ENCODE data around the gene BRSK1. TPM values are rescaled to one million over a fixed set of nuclear protein-coding genes. Genes with fewer than 3 reads are reported as not detected.

The BRSK1 gene
- total RNA-seq = 6.5 TPM
- polyA plus RNA-seq (ENCODE audit: insufficient read depth, low read depth, low replicate concordance) = 1.4 TPM
- long read RNA-seq, donor 1, partial matches to known transcripts = 0 of 1 reads
- long read RNA-seq, donor 1, other reads (novel, unspliced or antisense) = 0 of 1 reads
- long read RNA-seq, donor 2, partial matches to known transcripts = 10 of 11 reads
- long read RNA-seq, donor 2, other reads (novel, unspliced or antisense) = 0 of 11 reads
- long read RNA-seq, donor 3 = 0 reads
- long read RNA-seq, donor 4 = 0 reads
- long read RNA-seq, donor 5 = 0 reads
- long read RNA-seq, donor 6, partial matches to known transcripts = 13 of 13 reads
- long read RNA-seq, donor 6, other reads (novel, unspliced or antisense) = 0 of 13 reads
- long read RNA-seq, donor 7, partial matches to known transcripts = 0 of 8 reads
- long read RNA-seq, donor 7, other reads (novel, unspliced or antisense) = 8 of 8 reads
- long read RNA-seq, donor 8 = 0 reads
- long read RNA-seq, donor 9 = 0 reads
- long read RNA-seq, donor 10 = 0 reads

DNA sequence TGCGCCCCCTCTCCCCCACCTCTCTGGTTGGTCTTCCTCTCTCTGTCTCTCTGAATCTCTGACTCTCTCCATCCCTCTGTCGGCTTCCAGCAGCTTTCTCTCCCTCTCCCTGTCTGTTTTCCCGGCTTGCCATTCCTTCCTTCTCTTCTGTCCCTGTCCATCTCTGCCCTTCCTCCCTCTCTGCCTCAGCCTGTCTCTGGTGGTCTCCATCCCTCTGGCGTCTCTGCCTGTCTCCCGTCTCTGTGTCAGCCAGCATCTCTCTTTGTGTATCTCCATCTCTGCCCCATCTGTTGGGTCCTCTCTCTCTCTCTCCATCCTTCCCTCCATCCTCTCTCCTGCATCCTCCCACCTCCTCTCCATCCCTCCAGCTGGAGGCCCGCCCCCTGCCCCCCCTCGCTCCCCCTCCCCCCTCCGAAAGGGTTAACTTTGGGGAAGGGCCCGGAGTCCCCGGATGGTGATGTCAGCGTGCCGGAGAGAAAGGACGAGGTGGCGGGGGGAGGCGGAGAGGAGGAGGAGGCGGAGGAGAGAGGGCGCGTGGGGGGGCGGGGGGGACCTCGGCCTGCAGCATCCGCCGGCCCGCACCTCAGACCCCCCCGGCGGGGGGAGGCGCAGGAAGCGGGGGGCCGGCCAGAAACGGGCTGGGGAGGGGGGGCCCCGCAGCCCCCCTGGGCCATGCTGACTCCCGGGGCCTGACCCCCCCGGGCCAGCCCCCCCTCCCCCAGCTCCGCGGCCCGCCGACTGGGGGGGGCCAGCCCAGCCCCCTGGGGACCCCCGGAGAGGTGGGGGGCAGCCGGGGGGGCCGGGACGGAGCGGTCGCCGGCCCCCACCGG lies at the start of gene BRSK1:
Gene BRSK1, plus strand, starts transcription at position 450 of the 830 bp plus-strand sequence. CDS start 446 bp downstream, outside the sequence.
- DNase-seq (peak; percentile 78 to 94 (median 88)), FAIRE-seq (no peak)
- intact Hi-C loops (cut with DNase I) = no loop called here
- H3K27me3 ChIP-seq (ENCODE audit: control insufficient read depth, insufficient read depth, low read length) = no peaks in the 10 kb centered on the region
- H3K36me3 ChIP-seq (ENCODE audit: control insufficient read depth in 2 of 3, insufficient read depth in 3 of 3, low read length in 3 of 3) = no peaks in the 10 kb centered on the region
- TF ChIP-seq, protein P1, sequence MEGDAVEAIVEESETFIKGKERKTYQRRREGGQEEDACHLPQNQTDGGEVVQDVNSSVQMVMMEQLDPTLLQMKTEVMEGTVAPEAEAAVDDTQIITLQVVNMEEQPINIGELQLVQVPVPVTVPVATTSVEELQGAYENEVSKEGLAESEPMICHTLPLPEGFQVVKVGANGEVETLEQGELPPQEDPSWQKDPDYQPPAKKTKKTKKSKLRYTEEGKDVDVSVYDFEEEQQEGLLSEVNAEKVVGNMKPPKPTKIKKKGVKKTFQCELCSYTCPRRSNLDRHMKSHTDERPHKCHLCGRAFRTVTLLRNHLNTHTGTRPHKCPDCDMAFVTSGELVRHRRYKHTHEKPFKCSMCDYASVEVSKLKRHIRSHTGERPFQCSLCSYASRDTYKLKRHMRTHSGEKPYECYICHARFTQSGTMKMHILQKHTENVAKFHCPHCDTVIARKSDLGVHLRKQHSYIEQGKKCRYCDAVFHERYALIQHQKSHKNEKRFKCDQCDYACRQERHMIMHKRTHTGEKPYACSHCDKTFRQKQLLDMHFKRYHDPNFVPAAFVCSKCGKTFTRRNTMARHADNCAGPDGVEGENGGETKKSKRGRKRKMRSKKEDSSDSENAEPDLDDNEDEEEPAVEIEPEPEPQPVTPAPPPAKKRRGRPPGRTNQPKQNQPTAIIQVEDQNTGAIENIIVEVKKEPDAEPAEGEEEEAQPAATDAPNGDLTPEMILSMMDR (IDR thresholded peaks at IDR 0.05; ENCODE audit: borderline replicate concordance, extremely low read depth, insufficient read depth) = no peak
- no peak within 1 kb of the TSS for H3K9ac ChIP-seq (ENCODE audit: low read length in 3 of 3)
- peaks cover 0 to 6% (median 0%) of the 10 kb centered on the region in 3 donors for H3K4me1 ChIP-seq (ENCODE audit: control insufficient read depth in 2 of 3, insufficient read depth in 2 of 3, low read depth in 1 of 3, low read length in 3 of 3)
- H3K27ac ChIP-seq (ENCODE audit: low read depth in 2 of 2, low read length in 2 of 2) = no peak within 1 kb of the TSS
- no peaks in the 10 kb centered on the region for H3K9me3 ChIP-seq (ENCODE audit: control insufficient read depth in 2 of 3, insufficient read depth in 1 of 3, low read length in 3 of 3)
- peak within 1 kb of the TSS in 1 of 3 donors; percentile 51 for H3K4me3 ChIP-seq (ENCODE audit: low read length in 3 of 3)

DNA sequence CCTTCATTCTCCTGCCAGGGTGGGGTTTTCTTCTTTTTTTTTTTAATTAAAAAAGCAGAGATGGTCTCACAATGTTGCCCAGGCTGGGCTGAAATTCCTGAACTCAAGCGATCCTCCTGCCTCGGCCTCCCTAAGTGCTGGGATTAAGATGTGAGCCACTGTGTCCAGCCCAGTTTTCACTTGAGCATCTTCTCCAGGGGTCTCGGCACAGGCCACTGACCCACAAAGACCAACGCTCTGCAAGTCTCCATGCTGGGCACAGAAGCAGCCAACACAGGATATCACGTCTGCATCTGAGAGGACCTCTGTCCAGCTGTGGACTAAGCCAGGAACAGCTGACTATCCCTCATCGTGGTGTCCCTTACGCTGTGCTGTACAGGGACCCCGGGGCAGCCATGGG lies 45.8 kb upstream of the BRSK1 start:
- no peaks in the 10 kb centered on the region for H3K4me1 ChIP-seq (ENCODE audit: control insufficient read depth in 2 of 3, insufficient read depth in 2 of 3, low read depth in 1 of 3, low read length in 3 of 3)
- peaks cover 8 to 70% (median 41%) of the 10 kb centered on the region in 3 donors for H3K36me3 ChIP-seq (ENCODE audit: control insufficient read depth in 2 of 3, insufficient read depth in 3 of 3, low read length in 3 of 3)
- no peaks in the 10 kb centered on the region for H3K9me3 ChIP-seq (ENCODE audit: control insufficient read depth in 2 of 3, insufficient read depth in 1 of 3, low read length in 3 of 3)
- H3K27me3 ChIP-seq (ENCODE audit: control insufficient read depth, insufficient read depth, low read length) = no peaks in the 10 kb centered on the region
- H3K4me3 ChIP-seq (ENCODE audit: low read length in 3 of 3) = no peak overlapping the region
- intact Hi-C loops (cut with DNase I) = no loop called here
- no peak overlapping the region for H3K27ac ChIP-seq (ENCODE audit: low read depth in 2 of 2, low read length in 2 of 2)
- FAIRE-seq = no peak
- TF ChIP-seq, protein P1 (IDR thresholded peaks at IDR 0.05; ENCODE audit: borderline replicate concordance, extremely low read depth, insufficient read depth) = no peak
- no peak for DNase-seq
- H3K9ac ChIP-seq (ENCODE audit: low read length in 3 of 3) = no peak overlapping the region

- Histone ChIP-seq H3K4me1 (ENCODE audit: control insufficient read depth in 2 of 3, insufficient read depth in 2 of 3, low read depth in 1 of 3, low read length in 3 of 3) (no peaks in the 10 kb centered on the region), H3K9ac (ENCODE audit: low read length in 3 of 3) (no peak overlapping the region), H3K9me3 (ENCODE audit: control insufficient read depth in 2 of 3, insufficient read depth in 1 of 3, low read length in 3 of 3) (no peaks in the 10 kb centered on the region), H3K36me3 (ENCODE audit: control insufficient read depth in 2 of 3, insufficient read depth in 3 of 3, low read length in 3 of 3) (peaks cover 8 to 71% (median 45%) of the 10 kb centered on the region in 3 donors), H3K4me3 (ENCODE audit: low read length in 3 of 3) (no peak overlapping the region), H3K27ac (ENCODE audit: low read depth in 2 of 2, low read length in 2 of 2) (no peak overlapping the region), H3K27me3 (ENCODE audit: control insufficient read depth, insufficient read depth, low read length) (no peaks in the 10 kb centered on the region)
- intact Hi-C loops (cut with DNase I) = no loop called here
- TF ChIP-seq, protein P1 (IDR thresholded peaks at IDR 0.05; ENCODE audit: borderline replicate concordance, extremely low read depth, insufficient read depth) = no peak
- DNase-seq = no peak
- no peak for FAIRE-seq
Observed at GRCh38 chr19:55239004-55239403, 44.8 kb upstream of the BRSK1 start.
